T-cell (primary cell): ENCODE measurements around the gene ATXN7L2. TPM values are rescaled to one million over a fixed set of nuclear protein-coding genes. Genes with fewer than 3 reads are reported as not detected.
A peak's percentile ranks its signal among the peaks of the same experiment; 100 is the strongest.
"Not testable (repeated sequence)": the region's sequence is repeated elsewhere in the genome, so short reads cannot be mapped to it uniquely, and the experiment has no call there.

Experiments used
- ATAC-seq, 4 experiments: fragments of 200-7000 bp in 3 of 4; fragments of 150-1000 bp in 1 of 4; cut with Tn5 transposase; replicated peaks in 1 of 4; 1 replicate in 3 of 4; 2 replicates in 1 of 4; pipeline ENCODE4 v1.10.0; 2021; ENCODE audit warnings: moderate library complexity in 3 of 4, mild to moderate bottlenecking in 2 of 4, moderate number of reproducible peaks in 1 of 4
- CTCF ChIA-PET, 2 donors: fragments of 300-600 bp; sonication (Branson Sonifier 250); formaldehyde crosslinking; loops; one replicate each; lab custom pipeline; 2022; ENCODE audit warnings: antibody characterized with exemption in 2 of 2; lab: Charles Lee
- POLR2A ChIA-PET, 2 donors: fragments of 300-600 bp; sonication (Branson Sonifier 250); formaldehyde crosslinking; loops; one replicate each; lab custom pipeline; 2022; ENCODE audit warnings: antibody characterized with exemption in 2 of 2; lab: Charles Lee
- DNase-seq, 35 experiments: peaks; one replicate each; pipeline versions ENCODE4 v3.0.0 to v3.0.0-alpha.2; 2013 to 2023
- H3K27ac ChIP-seq: one replicate; pipeline ENCODE4 v1.5.1; 2013; ENCODE audit warnings: low read length
- H3K27me3 ChIP-seq, 2 experiments: replicated peaks in 1 of 2; 1 replicate in 1 of 2; 2 replicates in 1 of 2; pipeline versions ENCODE4 v1.6.1 to v1.7.0; 2013; ENCODE audit warnings: low read length in 1 of 2, mixed read lengths in 1 of 2; ENCODE audit not compliant: control insufficient read depth in 2 of 2, insufficient read depth in 2 of 2; ENCODE audit errors: extremely low read depth in 1 of 2
- H3K36me3 ChIP-seq, 2 donors: 1 replicate in 1 of 2; 2 replicates in 1 of 2; pipeline versions ENCODE4 v1.6.1 to v1.7.0; 2013; ENCODE audit warnings: low read length in 1 of 2; ENCODE audit not compliant: control insufficient read depth in 2 of 2, insufficient read depth in 1 of 2; ENCODE audit errors: extremely low read depth in 1 of 2
- H3K4me1 ChIP-seq, 2 experiments: 1 replicate in 1 of 2; 2 replicates in 1 of 2; pipeline versions ENCODE4 v1.6.1 to v1.7.0; 2013; ENCODE audit warnings: low read length in 2 of 2, mixed read lengths in 1 of 2; ENCODE audit not compliant: insufficient read depth in 2 of 2, control insufficient read depth in 1 of 2; ENCODE audit errors: extremely low read depth in 1 of 2
- H3K4me3 ChIP-seq, 2 donors: 1 replicate in 1 of 2; 2 replicates in 1 of 2; pipeline versions ENCODE4 v1.5.1 to v1.7.0; 2013; ENCODE audit warnings: mild to moderate bottlenecking in 2 of 2, low read length in 1 of 2, moderate library complexity in 1 of 2; ENCODE audit not compliant: control insufficient read depth in 1 of 2; ENCODE audit errors: extremely low read depth in 1 of 2
- H3K9me3 ChIP-seq: 2 replicates; pipeline ENCODE4 v1.7.0; 2013
- H3K27ac Mint-ChIP-seq, 2 donors: one replicate each; pipeline ENCODE4 v1.8.0; 2020 to 2021; ENCODE audit warnings: mild to moderate bottlenecking in 2 of 2, mixed read lengths in 2 of 2
- H3K27me3 Mint-ChIP-seq, 2 donors: one replicate each; pipeline ENCODE4 v1.8.0; 2021 to 2022; ENCODE audit warnings: mixed read lengths in 2 of 2
- H3K36me3 Mint-ChIP-seq: one replicate; pipeline ENCODE4 v1.8.0; 2021; ENCODE audit warnings: mixed read lengths
- H3K4me1 Mint-ChIP-seq, 3 donors: one replicate each; pipeline ENCODE4 v1.8.0; 2020 to 2022; ENCODE audit warnings: mixed read lengths in 3 of 3, mild to moderate bottlenecking in 1 of 3
- H3K4me3 Mint-ChIP-seq, 3 donors: one replicate each; pipeline ENCODE4 v1.8.0; 2020 to 2022; ENCODE audit warnings: mild to moderate bottlenecking in 3 of 3, mixed read lengths in 3 of 3, moderate library complexity in 3 of 3
- H3K9me3 Mint-ChIP-seq, 3 donors: one replicate each; pipeline ENCODE4 v1.8.0; 2020 to 2022; ENCODE audit warnings: mixed read lengths in 3 of 3
- WGBS: methylation state at CpG from one replicate; pipeline ENCODE4 v1.1.5; 2013; ENCODE audit warnings: missing lambda C conversion rate; ENCODE audit not compliant: insufficient coverage; 5-methylcytosine and 5-hydroxymethylcytosine counted together
- total RNA-seq, 35 experiments: library from RNA in 6 of 35; stranded (reverse) in 6 of 35; fragments of 120-200 nt in 1 of 35; gene quantifications; one replicate each; pipeline versions ENCODE4 v1.2.1 to v1.2.4 and lab custom pipeline; 2013 to 2026

The ATXN7L2 gene
- total RNA-seq, 5 donors from 2014 or later (not counting 1 experiment from before 2014, with no cell fraction given): 9.7 to 13.2 (median 12.5) TPM

DNA sequence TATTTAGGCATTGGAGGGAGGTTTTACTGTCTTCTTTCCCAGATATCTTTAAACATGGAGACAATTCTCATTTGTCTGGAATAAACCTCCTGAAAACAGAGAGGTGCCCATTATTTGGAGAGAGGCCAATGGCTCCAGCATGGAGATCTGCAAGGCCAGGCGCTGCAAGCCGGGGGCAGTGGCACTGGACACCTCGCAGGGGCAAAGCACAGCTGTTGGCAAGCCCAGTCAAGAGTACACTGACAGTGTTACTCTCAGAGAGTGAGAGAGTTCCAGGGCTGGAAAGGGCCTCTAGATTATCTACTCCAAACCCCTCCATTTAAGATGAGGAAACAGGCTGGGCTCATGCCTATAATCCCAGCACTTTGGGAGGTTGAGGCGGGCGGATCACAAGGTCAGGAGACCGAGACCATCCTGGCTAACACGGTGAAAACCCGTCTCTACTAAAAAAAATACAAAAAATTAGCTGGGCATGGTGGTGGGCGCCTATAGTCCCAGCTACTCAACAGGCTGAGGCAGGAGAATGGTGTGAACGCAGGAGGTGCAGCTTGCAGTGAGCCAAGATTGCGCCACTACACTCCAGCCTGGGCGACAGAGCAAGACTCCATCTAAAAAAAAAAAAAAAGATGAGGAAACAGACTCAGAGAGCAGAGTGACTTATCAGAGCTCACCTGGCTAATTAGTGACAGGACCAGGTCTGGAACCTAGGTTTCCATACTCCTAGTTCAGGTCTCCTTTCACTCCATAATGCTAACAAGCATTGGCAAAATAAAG, 10.2 kb upstream of the ATXN7L2 start:
- peaks cover 38 to 54% of the 10 kb centered on the region in 2 donors for H3K27me3 Mint-ChIP-seq
- not testable (repeated sequence) for H3K9me3 Mint-ChIP-seq, H3K36me3 Mint-ChIP-seq, DNase-seq, H3K4me3 ChIP-seq, H3K36me3 ChIP-seq, H3K27ac Mint-ChIP-seq, H3K9me3 ChIP-seq, H3K4me1 Mint-ChIP-seq, H3K4me3 Mint-ChIP-seq, H3K4me1 ChIP-seq, H3K27ac ChIP-seq, ATAC-seq
- H3K27me3 ChIP-seq: peaks cover 10 to 60% of the 10 kb centered on the region in 2 experiments
- 83% methylated on average over 1 of the region's 12 CpGs for WGBS
- POLR2A ChIA-PET: interaction anchor here in 1 of 2 donors (1.0 kb wide), 1 partner anchor 10 kb away, joined by 3 read pairs; the partner anchor contains the start of gene ATXN7L2
- CTCF ChIA-PET: interaction anchor here in 1 of 2 donors (0.7 kb wide), 1 partner anchor 17 kb away, joined by 3 read pairs; no protein-coding TSS in a partner anchor

DNA sequence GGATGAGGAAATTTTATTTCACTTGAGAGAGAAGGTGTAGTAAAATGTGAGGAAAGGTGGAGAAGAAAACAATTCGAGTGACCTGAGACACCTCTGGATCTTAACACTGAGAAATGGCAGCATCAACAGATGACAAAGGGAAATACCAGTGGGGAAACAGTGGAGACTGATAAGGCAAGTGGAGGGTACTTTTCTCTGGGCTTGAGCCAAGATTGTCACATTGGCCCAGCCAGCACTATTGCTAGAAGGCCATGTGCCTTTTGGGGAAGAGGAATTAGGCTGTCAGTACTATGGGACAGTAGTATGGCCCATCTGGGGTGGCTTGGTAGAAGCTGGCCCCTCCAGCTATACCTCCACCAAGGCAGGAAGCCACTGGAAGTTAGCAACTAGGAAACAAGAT, 9.0 kb upstream of the ATXN7L2 start:
- 58% methylated on average over 1 of the region's 1 CpG for WGBS
- H3K9me3 Mint-ChIP-seq: no peaks in the 10 kb centered on the region
- peaks cover 0 to 7% (median 3%) of the 10 kb centered on the region in 3 donors for H3K4me1 Mint-ChIP-seq
- no peak for ATAC-seq
- DNase-seq: no peak
- H3K4me3 Mint-ChIP-seq: no peak overlapping the region
- no peak overlapping the region for H3K27ac Mint-ChIP-seq
- Histone ChIP-seq H3K27me3 (peaks cover 7 to 63% of the 10 kb centered on the region in 2 experiments), H3K4me3 (no peak overlapping the region), H3K4me1 (peaks cover 0 to 6% of the 10 kb centered on the region in 2 experiments), H3K9me3 (no peaks in the 10 kb centered on the region), H3K36me3 (no peaks in the 10 kb centered on the region), H3K27ac (no peak overlapping the region)
- H3K36me3 Mint-ChIP-seq: peaks cover 4% of the 10 kb centered on the region
- peaks cover 39 to 64% of the 10 kb centered on the region in 2 donors for H3K27me3 Mint-ChIP-seq
- ChIA-PET POLR2A (no interaction called here), CTCF (no interaction called here)

DNA sequence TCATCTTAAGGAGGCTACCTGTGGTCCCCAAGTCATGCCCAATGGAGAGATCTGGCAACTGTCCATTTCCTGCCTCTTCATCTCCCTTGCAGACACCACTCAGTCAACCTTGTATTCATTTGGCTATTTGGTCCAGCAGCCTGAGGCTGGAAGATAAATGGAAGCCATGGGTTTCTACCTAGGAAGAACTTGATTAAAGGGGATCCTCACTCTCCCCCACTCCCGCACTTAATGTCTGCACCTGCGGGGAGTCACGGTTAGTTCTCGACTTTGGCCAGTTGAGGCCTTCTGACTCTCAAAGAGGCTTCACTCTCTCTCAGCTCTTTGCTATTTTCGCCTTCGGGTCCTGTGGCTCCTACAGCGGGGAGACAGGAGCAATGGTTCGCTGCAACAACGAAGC, 8.4 kb upstream of the ATXN7L2 start:
- Mint-ChIP-seq H3K9me3 (no peaks in the 10 kb centered on the region), H3K36me3 (peaks cover 4% of the 10 kb centered on the region), H3K27ac (no peak overlapping the region), H3K27me3 (peaks cover 35 to 61% of the 10 kb centered on the region in 2 donors), H3K4me3 (no peak overlapping the region), H3K4me1 (peaks cover 0 to 7% (median 3%) of the 10 kb centered on the region in 3 donors)
- CTCF ChIA-PET: no interaction called here
- Histone ChIP-seq H3K9me3 (no peaks in the 10 kb centered on the region), H3K4me1 (peaks cover 0 to 6% of the 10 kb centered on the region in 2 experiments), H3K36me3 (no peaks in the 10 kb centered on the region), H3K27me3 (peaks cover 6 to 58% of the 10 kb centered on the region in 2 experiments), H3K27ac (no peak overlapping the region), H3K4me3 (no peak overlapping the region)
- 82% methylated on average over 8 of the region's 9 CpGs for WGBS
- ATAC-seq: no peak
- DNase-seq: no peak
- POLR2A ChIA-PET: no interaction called here

DNA sequence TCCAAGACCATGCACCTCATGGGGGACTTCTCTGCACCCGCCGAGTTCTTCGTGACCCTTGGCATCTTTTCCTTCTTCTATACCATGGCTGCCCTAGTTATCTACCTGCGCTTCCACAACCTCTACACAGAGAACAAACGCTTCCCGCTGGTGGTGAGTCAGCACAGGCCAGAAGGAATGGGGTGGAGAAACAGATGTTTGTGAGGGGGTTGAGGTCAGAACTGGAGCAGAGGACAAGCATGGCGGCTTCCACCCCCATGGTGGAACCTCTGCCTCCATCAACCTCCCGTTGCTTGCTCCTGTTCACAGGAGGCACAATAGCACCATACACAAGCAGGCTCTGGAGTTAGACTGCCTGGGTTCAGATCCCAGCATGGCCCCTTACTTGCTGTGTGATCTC, 6.9 kb upstream of the ATXN7L2 start:
- no peak overlapping the region for H3K27ac ChIP-seq
- Mint-ChIP-seq H3K9me3 (no peaks in the 10 kb centered on the region), H3K4me1 (peaks cover 0 to 7% (median 3%) of the 10 kb centered on the region in 3 donors), H3K4me3 (no peak overlapping the region), H3K27ac (no peak overlapping the region), H3K36me3 (peaks cover 4% of the 10 kb centered on the region), H3K27me3 (peaks cover 24 to 50% of the 10 kb centered on the region in 2 donors)
- no CpG with 5 or more reads among the region's 8 CpGs for WGBS
- no peaks in the 10 kb centered on the region for H3K36me3 ChIP-seq
- H3K9me3 ChIP-seq: no peaks in the 10 kb centered on the region
- no peak overlapping the region for H3K4me3 ChIP-seq
- H3K27me3 ChIP-seq: peaks cover 0 to 49% of the 10 kb centered on the region in 2 experiments
- ChIA-PET POLR2A (no interaction called here), CTCF (no interaction called here)
- H3K4me1 ChIP-seq: peaks cover 0 to 6% of the 10 kb centered on the region in 2 experiments
- no peak for ATAC-seq
- DNase-seq: peak in 1 of 35 experiments; percentile 14

DNA sequence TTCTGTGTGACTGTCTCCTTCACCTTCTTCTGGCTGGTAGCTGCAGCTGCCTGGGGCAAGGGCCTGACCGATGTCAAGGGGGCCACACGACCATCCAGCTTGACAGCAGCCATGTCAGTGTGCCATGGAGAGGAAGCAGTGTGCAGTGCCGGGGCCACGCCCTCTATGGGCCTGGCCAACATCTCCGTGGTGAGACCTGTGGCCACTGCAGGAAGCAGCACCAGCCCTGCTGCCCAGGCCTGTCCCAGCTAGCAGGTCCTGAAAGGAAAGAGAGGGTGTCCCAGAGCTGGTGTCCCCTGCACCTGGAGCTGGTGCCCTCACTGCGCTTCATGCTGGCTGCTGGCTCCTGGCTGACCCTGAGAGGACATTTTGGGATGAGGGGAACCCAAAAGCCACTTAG, 5.9 kb upstream of the ATXN7L2 start:
- no peak overlapping the region for H3K4me3 ChIP-seq
- Mint-ChIP-seq H3K4me3 (no peak overlapping the region), H3K4me1 (peaks cover 8 to 13% (median 11%) of the 10 kb centered on the region in 3 donors), H3K36me3 (peaks cover 4% of the 10 kb centered on the region), H3K27me3 (peaks cover 20 to 43% of the 10 kb centered on the region in 2 donors), H3K27ac (no peak overlapping the region), H3K9me3 (no peaks in the 10 kb centered on the region)
- no peak for DNase-seq
- CTCF ChIA-PET: no interaction called here
- H3K9me3 ChIP-seq: no peaks in the 10 kb centered on the region
- H3K27ac ChIP-seq: no peak overlapping the region
- H3K4me1 ChIP-seq: peaks cover 0 to 10% of the 10 kb centered on the region in 2 experiments
- POLR2A ChIA-PET: no interaction called here
- ATAC-seq: no peak
- H3K27me3 ChIP-seq: peaks cover 0 to 39% of the 10 kb centered on the region in 2 experiments
- 64% methylated on average over 6 of the region's 6 CpGs for WGBS
- no peaks in the 10 kb centered on the region for H3K36me3 ChIP-seq

DNA sequence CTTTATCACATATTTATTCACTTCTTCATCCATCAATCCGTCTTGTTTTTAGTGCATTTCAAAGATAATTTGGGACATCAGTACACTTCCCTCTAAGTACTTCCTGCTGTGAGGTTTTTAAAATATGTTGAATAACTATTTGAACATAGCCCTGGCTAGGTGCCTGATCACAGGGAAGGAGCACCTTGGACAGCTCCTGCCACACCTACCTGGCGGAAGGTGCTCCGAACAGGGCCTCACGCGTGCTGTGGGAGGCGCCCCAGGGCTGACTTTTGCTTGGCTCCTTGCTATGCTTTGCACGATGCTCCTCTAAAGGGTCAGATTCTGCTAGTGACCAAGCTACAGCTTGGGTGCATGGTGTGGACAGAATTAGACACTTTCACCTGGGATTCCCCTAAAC, 4.9 kb upstream of the ATXN7L2 start:
- POLR2A ChIA-PET: no interaction called here

More for the DNA sequence above, 4.9 kb upstream of the ATXN7L2 start:
- H3K4me3 ChIP-seq: no peak overlapping the region
- H3K9me3 Mint-ChIP-seq: no peaks in the 10 kb centered on the region
- H3K36me3 Mint-ChIP-seq: peaks cover 4% of the 10 kb centered on the region
- no peaks in the 10 kb centered on the region for H3K9me3 ChIP-seq
- peaks cover 17 to 38% of the 10 kb centered on the region in 2 donors for H3K27me3 Mint-ChIP-seq
- CTCF ChIA-PET: interaction anchor here (0.6 to 1.9 kb wide), 4 partner anchors 12 to 580 kb away, joined by 3 to 4 read pairs (median 4); no protein-coding TSS in a partner anchor
- DNase-seq (peak in 26 of 35 experiments; percentile 27 to 62 (median 43)), ATAC-seq (no peak)
- H3K27ac Mint-ChIP-seq: no peak overlapping the region
- no peak overlapping the region for H3K27ac ChIP-seq
- H3K4me3 Mint-ChIP-seq: no peak overlapping the region
- peaks cover 0 to 36% of the 10 kb centered on the region in 2 experiments for H3K27me3 ChIP-seq
- 20% methylated on average over 6 of the region's 7 CpGs for WGBS
- H3K4me1 Mint-ChIP-seq: peaks cover 16 to 20% (median 18%) of the 10 kb centered on the region in 3 donors
- no peaks in the 10 kb centered on the region for H3K36me3 ChIP-seq
- peaks cover 4 to 17% of the 10 kb centered on the region in 2 experiments for H3K4me1 ChIP-seq
